Type B pancreatic cell (in vitro differentiated cells): ENCODE measurements around the gene AKAP7. TPM values are rescaled to one million over a fixed set of nuclear protein-coding genes. Genes with fewer than 3 reads are reported as not detected.
"Not testable (repeated sequence)": the region's sequence is repeated elsewhere in the genome, so short reads cannot be mapped to it uniquely, and the experiment has no call there.

Experiments used
- DNase-seq: peaks from one replicate; pipeline ENCODE4 v3.0.0; 2021; ENCODE audit warnings: mixed read lengths; ENCODE audit not compliant: unreplicated experiment; ENCODE audit errors: extremely low spot score
- H3K27ac Mint-ChIP-seq: 2 replicates; pipeline ENCODE4 v1.8.0; 2021; ENCODE audit warnings: mild to moderate bottlenecking, mixed read lengths
- H3K27me3 Mint-ChIP-seq: 2 replicates; pipeline ENCODE4 v1.8.0; 2021; ENCODE audit warnings: mixed read lengths
- H3K36me3 Mint-ChIP-seq: 2 replicates; pipeline ENCODE4 v1.8.0; 2021; ENCODE audit warnings: mixed read lengths
- H3K4me1 Mint-ChIP-seq: one replicate; pipeline ENCODE4 v1.8.0; 2021; ENCODE audit warnings: mixed read lengths; ENCODE audit not compliant: unreplicated experiment
- H3K4me3 Mint-ChIP-seq: 2 replicates; pipeline ENCODE4 v1.8.0; 2021; ENCODE audit warnings: mild to moderate bottlenecking, mixed read lengths
- H3K9me3 Mint-ChIP-seq: 2 replicates; pipeline ENCODE4 v1.8.0; 2021; ENCODE audit warnings: mixed read lengths
- CTCF ChIP-seq: fragments of 200-600 bp; sonication (generic); conservative IDR thresholded peaks from 2 replicates; pipeline ENCODE4 v1.5.0; 2021; ENCODE audit warnings: antibody characterized with exemption, mild to moderate bottlenecking
- long read RNA-seq: library from polyadenylated mRNA; unstranded; transcript quantifications from one replicate; pipeline ENCODE4 v2.0.0, GENCODE V29; 2020
- total RNA-seq: library from RNA; stranded (reverse); gene quantifications from 2 replicates; pipeline ENCODE4 v1.2.1, GENCODE V29; 2021; ENCODE audit warnings: low replicate concordance

Gene AKAP7
- 5.3 and 7.2 TPM in 2 replicates for total RNA-seq
- long read RNA-seq, transcript AKAP7-202 (2 exons, 2,461 nt): major isoform, 15 of 41 reads
- long read RNA-seq, transcript AKAP7-205 (3 exons, 670 nt): minor isoform, 5 of 41 reads
- long read RNA-seq, partial matches to known transcripts: 14 of 41 reads
- long read RNA-seq, other reads (novel, unspliced or antisense): 7 of 41 reads

GRCh38 chr6:131135244-131136020 is at the start of gene AKAP7:
Gene AKAP7, plus strand, starts transcription at chr6:131135467. Its CDS starts 297 bp downstream, at chr6:131135764.
- peak; percentile 88 for DNase-seq
- H3K4me1 Mint-ChIP-seq: peaks cover 16% of the 10 kb centered on the region
- H3K9me3 Mint-ChIP-seq: no peaks in the 10 kb centered on the region
- peaks cover 8% of the 10 kb centered on the region for H3K36me3 Mint-ChIP-seq
- peak within 1 kb of the TSS; percentile 91 for H3K4me3 Mint-ChIP-seq
- peaks cover 5% of the 10 kb centered on the region for H3K27me3 Mint-ChIP-seq
- peak within 1 kb of the TSS; percentile 79 for H3K27ac Mint-ChIP-seq
- TF ChIP-seq CTCF: no peak

- not testable (repeated sequence) for H3K4me1 Mint-ChIP-seq, H3K27me3 Mint-ChIP-seq, H3K27ac Mint-ChIP-seq, DNase-seq, H3K36me3 Mint-ChIP-seq, H3K9me3 Mint-ChIP-seq, H3K4me3 Mint-ChIP-seq
Measured at GRCh38 chr6:131090339-131090738, 44.9 kb upstream of the AKAP7 start.

- not testable (repeated sequence) for H3K9me3 Mint-ChIP-seq, H3K36me3 Mint-ChIP-seq, H3K4me3 Mint-ChIP-seq, H3K27ac Mint-ChIP-seq, H3K27me3 Mint-ChIP-seq, DNase-seq, H3K4me1 Mint-ChIP-seq
Measured at GRCh38 chr6:131091944-131092343, 43.3 kb upstream of the AKAP7 start.

GRCh38 chr6:131093334-131093733 is 41.9 kb upstream of the AKAP7 start:
- Mint-ChIP-seq H3K36me3 (no peaks in the 10 kb centered on the region), H3K9me3 (no peaks in the 10 kb centered on the region), H3K27me3 (peaks cover 3% of the 10 kb centered on the region), H3K4me1 (no peaks in the 10 kb centered on the region), H3K27ac (no peak overlapping the region), H3K4me3 (no peak overlapping the region)
- no peak for DNase-seq
- no peak for TF ChIP-seq CTCF

GRCh38 chr6:131096786-131097185 is 38.5 kb upstream of the AKAP7 start:
- no peak for TF ChIP-seq CTCF
- H3K27me3 Mint-ChIP-seq: no peaks in the 10 kb centered on the region
- no peak overlapping the region for H3K4me3 Mint-ChIP-seq
- H3K4me1 Mint-ChIP-seq: no peaks in the 10 kb centered on the region
- no peaks in the 10 kb centered on the region for H3K9me3 Mint-ChIP-seq
- H3K36me3 Mint-ChIP-seq: no peaks in the 10 kb centered on the region
- no peak overlapping the region for H3K27ac Mint-ChIP-seq
- DNase-seq: no peak

GRCh38 chr6:131101911-131102680 is 33.2 kb upstream of the AKAP7 start:
- no peaks in the 10 kb centered on the region for H3K27me3 Mint-ChIP-seq
- no peak overlapping the region for H3K27ac Mint-ChIP-seq
- no peaks in the 10 kb centered on the region for H3K36me3 Mint-ChIP-seq
- H3K4me3 Mint-ChIP-seq: no peak overlapping the region
- H3K4me1 Mint-ChIP-seq: peaks cover 4% of the 10 kb centered on the region
- no peak for DNase-seq
- H3K9me3 Mint-ChIP-seq: no peaks in the 10 kb centered on the region
- no peak for TF ChIP-seq CTCF
